Activated CD4-positive, alpha-beta T cell treated with anti-CD3 and anti-CD28 coated beads, Interleukin-2, Interleukin-6, amounts not matched to agents 100 ng/mL and 50 ng/mL, durations not matched to agents 16 hours and 8 hours (primary cell): ENCODE data around the gene RPL29.
A peak's percentile ranks its signal among the peaks of the same experiment; 100 is the strongest.

Source experiments
- DNase-seq: peaks from one replicate; pipeline ENCODE4 v3.0.0-alpha.2; 2020

The RPL29 gene

GRCh38 chr3:51980253-51980652 lies 15.4 kb downstream of the RPL29 start:
- DNase-seq: no peak

DNA sequence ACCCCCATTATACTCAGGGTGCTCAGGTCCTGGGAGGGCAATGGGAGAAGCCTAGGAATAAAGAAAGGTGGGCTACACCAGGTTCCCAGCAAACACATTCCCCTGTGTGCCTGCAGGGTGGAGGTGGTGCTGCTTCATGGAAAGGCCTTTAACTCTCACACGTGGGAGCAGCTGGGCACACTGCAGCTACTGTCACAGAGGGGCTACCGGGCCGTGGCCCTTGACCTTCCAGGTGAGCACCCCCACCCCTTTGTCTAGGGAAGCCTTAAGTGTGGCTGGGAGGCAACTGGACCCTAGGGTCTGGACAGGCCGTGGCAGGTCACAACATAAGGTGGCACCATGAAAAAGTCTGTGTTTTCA lies 17.6 kb downstream of the RPL29 start:
- DNase-seq: no peak

- DNase-seq: peak; percentile 46
Observed at GRCh38 chr3:51977446-51978142, 18.1 kb downstream of the RPL29 start.

DNA sequence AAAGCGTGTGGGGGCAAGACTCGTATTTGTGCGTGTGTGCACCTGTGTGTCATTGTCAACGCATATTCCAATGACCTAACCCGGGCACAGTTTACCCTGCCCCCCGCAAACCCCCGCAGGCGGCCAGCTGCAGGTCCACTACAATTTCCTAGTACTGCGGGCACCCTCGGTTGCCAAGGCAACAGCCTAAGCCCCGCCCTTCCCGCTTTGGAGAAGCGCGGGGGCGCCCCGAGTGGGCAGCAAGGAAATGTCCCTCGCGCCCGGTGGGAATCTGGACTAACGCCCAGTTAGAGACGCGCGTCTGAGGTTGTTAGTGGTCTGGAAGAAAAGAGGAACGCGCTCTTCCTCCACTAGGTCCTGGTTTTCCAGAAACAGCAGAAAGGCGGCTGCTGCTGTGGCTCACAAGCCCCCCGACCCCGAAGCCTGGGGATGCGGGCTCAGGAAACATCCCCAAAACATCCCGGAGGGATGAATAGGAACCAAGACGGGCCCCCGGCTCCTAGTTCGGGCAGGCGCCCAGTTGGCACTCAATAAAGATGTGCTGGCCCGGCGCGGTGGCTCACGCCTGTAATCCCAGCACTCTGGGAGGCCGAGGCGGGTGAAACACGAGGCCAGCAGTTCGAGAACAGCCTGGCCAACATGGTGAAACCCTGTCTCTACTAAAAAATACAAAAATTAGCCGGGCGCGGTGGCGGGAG lies 19.7 kb downstream of the RPL29 start:
- peak; percentile 49 for DNase-seq

- DNase-seq: peak; percentile 80
Observed at GRCh38 chr3:51974963-51975851, 20.5 kb downstream of the RPL29 start, which contains the start of gene ABHD14A. Gene ABHD14A, plus strand, starts transcription at chr3:51975064. Its CDS starts 72 bp downstream, at chr3:51975136.

- DNase-seq: peak; percentile 38
Observed at GRCh38 chr3:51974277-51974962, 21.3 kb downstream of the RPL29 start.

DNA sequence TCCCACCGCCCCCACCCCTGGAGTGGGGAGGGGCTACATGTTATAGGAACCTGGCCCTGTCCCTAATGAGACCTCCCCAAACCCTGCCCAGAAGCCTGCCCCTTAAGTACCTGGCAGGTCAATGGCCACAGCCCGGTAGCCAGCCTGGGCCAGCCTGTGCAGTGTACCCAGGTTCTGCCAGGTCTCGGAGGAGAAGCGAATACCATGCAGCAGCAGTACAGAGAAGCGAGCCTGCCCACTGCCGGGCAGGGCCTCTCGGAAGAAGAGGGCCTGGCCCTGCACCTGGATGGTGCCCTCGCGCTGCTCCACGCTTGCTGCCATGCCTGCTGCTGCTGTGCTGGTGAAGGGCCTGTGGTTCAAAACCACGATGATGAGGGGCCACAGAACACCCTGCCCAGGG lies 24.3 kb downstream of the RPL29 start:
- DNase-seq: no peak

DNA sequence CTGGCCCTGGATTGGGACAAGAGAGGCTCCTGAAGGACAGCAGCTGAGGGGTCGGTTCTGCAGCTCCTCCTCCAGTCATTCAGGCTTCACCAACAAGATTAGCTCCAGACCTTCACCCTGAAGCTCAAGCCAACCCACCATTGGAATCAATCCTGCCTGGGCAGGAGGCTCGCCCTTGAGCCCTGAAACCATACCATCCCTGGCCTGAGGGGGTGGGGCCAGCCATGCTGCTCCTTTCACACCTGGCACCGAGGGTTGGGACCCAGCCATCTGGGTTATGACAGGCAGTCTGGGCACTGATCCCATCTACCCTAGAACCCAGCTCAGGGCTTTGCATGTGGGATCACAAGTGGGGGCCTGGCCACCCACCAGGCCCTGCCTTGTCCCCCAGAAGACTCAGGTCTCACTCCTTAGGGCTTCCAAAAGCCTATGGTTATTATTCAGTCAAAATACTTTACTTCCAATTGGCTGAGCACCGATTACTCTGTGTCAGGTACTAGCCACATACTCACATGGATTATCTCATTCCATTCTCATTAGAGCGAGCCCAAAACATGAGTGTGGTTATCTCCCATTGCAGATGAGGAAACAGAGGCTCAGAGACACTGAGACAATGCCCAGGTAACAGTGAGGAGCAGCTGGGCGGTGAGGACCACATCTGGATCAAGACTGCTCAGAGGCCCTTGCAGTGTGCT lies 24.9 kb downstream of the RPL29 start:
- no peak for DNase-seq

DNA sequence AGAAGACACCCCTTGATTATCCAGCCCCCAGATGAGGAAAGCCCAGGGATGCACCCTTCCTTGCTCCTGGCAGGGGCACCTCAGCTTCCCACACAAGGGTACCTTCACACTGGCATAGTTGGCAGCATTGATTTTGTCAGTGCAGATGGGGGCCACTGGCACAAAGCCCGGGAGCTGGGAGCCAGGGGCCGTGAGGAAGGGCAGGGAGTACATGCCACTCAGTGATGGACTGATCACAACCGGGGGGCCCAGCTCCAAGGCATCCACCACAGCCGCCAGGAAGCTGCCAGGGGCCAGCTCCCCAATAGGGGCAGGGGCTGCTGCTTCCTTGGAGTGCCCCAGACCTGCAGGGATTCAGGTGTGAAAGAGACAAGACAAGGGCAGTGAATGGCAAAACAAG lies 25.9 kb downstream of the RPL29 start:
- no peak for DNase-seq

GRCh38 chr3:51968883-51969678 lies 26.6 kb downstream of the RPL29 start:
- no peak for DNase-seq

GRCh38 chr3:51968170-51968775 lies 27.4 kb downstream of the RPL29 start:
- DNase-seq: no peak

- DNase-seq: peak; percentile 33
Observed at GRCh38 chr3:51967384-51968169, 28.1 kb downstream of the RPL29 start, which contains the start of gene PCBP4. Gene PCBP4, minus strand, starts transcription at chr3:51967454. Its CDS starts 6,214 bp downstream, at chr3:51961240.

DNA sequence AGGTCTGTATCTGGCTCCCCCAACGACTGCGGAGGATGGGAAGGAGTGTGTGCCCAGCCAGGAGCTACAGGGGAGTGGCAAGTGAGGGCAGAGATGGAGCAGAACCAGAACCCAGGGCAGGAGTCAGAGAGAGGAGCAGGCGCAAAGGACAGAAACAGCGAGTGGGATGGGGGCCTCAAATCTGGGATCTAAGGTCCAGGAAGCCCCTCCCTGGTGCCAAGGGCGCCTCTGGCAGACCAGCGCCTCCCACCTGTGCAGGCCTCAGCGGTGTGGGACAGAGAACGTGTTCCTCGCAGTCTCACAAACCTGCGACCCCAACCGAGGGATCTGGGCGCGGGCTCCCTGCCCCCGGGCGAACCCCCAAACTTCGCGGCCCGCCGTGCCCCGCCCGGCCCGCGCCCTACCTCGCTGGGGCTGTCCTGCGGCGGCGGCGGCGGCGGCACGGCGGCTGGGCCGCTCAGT lies 28.7 kb downstream of the RPL29 start:
- DNase-seq: no peak

GRCh38 chr3:51966486-51966885 lies 29.2 kb downstream of the RPL29 start:
- DNase-seq: no peak

GRCh38 chr3:51966016-51966415 lies 29.7 kb downstream of the RPL29 start:
- no peak for DNase-seq

DNA sequence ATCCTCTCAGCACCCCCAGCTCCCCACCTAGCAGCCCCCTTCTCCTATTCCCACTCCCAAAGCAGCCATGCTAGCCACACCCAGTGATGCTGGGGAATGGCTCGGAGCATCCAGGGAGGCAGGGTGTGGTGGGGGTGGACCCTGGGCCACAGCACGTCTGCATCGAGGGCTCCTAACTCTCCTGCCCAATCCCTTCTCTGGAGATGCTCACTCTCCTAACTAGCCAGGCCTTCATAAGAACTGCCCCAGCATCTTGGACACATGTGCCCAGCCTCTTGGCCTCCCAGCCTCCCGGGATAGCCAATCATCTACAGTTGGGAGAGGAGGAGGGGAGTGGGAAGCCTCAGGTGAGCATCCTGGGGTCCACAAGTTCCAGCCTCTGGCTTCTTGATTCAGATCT lies 31.2 kb downstream of the RPL29 start:
- DNase-seq: no peak

- DNase-seq: no peak
Observed at GRCh38 chr3:51963951-51964451, 31.7 kb downstream of the RPL29 start.

DNA sequence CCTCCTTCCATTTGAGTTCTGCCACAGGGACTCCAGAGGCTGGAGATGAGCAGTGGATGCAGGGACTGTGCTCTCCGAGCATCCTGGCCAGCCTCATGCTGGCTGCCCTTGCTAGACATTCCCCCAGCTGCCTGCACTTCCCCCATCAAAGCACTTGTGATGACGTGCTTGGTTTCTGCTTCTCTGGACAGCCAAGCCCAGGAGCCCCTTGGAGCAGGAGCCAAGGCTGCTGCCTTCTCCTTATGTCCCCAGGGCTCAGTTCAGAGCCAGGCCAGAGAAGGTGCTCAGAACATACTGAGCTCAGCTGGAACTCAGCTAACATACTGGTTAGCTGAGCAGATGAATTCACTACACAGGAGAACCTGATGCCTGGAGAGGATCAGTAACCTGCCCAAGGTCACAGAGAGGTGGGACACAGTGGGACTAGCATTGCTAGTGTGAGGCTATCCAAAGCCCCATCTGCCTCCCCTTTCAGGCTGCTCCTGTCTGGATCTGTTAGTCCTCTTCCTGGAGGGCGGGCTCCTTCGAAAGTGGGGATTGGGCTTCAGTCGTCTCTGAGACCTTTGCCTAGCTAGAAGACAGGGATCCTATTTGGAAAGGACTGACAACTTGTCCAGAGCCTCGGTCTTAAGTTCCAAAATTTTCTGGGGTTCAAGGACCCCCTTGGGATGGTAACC lies 32.7 kb downstream of the RPL29 start:
- DNase-seq: no peak
